ENCODE data around the gene PAX7.

PAX7 gene

GRCh38 chr1:18789246-18789645, 158.6 kb downstream of the PAX7 start:
- no peak for DNase-seq (ENCODE audit: low read depth in 2 of 2, low spot score in 1 of 2)

- DNase-seq (ENCODE audit: low read depth in 2 of 2, low spot score in 1 of 2), result no peak
Measured at GRCh38 chr1:18792747-18793146, 162.1 kb downstream of the PAX7 start.

- DNase-seq (ENCODE audit: low read depth in 2 of 2, low spot score in 1 of 2), result no peak
Measured at GRCh38 chr1:18793164-18793563, 162.5 kb downstream of the PAX7 start.

- DNase-seq (ENCODE audit: low read depth in 2 of 2, low spot score in 1 of 2), result no peak
Measured at GRCh38 chr1:18794051-18794450, 163.4 kb downstream of the PAX7 start.

GRCh38 chr1:18794561-18794960, 163.9 kb downstream of the PAX7 start:
- no peak for DNase-seq (ENCODE audit: low read depth in 2 of 2, low spot score in 1 of 2)

- no peak for DNase-seq (ENCODE audit: low read depth in 2 of 2, low spot score in 1 of 2)
Measured at GRCh38 chr1:18795002-18795689, 164.5 kb downstream of the PAX7 start.

GRCh38 chr1:18796950-18797349, 166.3 kb downstream of the PAX7 start:
- DNase-seq (ENCODE audit: low read depth in 2 of 2, low spot score in 1 of 2), result no peak

Measured in stimulated activated CD8-positive, alpha-beta memory T cell treated with anti-CD3 and anti-CD28 coated beads, Interleukin-4, amount 100 ng/mL, for 1 hour (primary cell).